Measurements from ENCODE around the gene FAM83G. TPM values are rescaled to one million over a fixed set of nuclear protein-coding genes. Genes with fewer than 3 reads are reported as not detected.

Gene FAM83G
- total and polyA plus RNA-seq, 2 experiments from 2014 or later = 14.7 to 25.4 TPM

- DNase-seq (ENCODE audit: low spot score) = no peak
- peaks cover 2% of the 10 kb centered on the region for H4K20me1 ChIP-seq (ENCODE audit: insufficient read depth, poor library complexity, severe bottlenecking)
- H3K27ac ChIP-seq = peak overlapping the region; percentile 60
- WGBS (ENCODE audit: low lambda C conversion rate, missing lambda C conversion rate) = 81% methylated on average over 2 of the region's 2 CpGs
- no peaks in the 10 kb centered on the region for H3K9me2 ChIP-seq (replicated peaks; ENCODE audit: insufficient read depth)
- H3K79me2 ChIP-seq = peaks cover 20% of the 10 kb centered on the region
- H3K4me2 ChIP-seq = no peak overlapping the region
- no peaks in the 10 kb centered on the region for H3K9me3 ChIP-seq (ENCODE audit: low read depth)
- no peak for TF ChIP-seq EZH2 (IDR thresholded peaks at IDR 0.05; ENCODE audit: borderline replicate concordance)
- no peak for TF ChIP-seq EZH2phosphoT487 (IDR thresholded peaks at IDR 0.05; ENCODE audit: low read depth, severe bottlenecking, unreplicated experiment)
- H2AFZ ChIP-seq = no peak overlapping the region
- H3K4me3 ChIP-seq = no peak overlapping the region
- peaks cover 23% of the 10 kb centered on the region for H3K4me1 ChIP-seq (ENCODE audit: insufficient read depth)
- no peaks in the 10 kb centered on the region for H3K36me3 ChIP-seq (replicated peaks; ENCODE audit: insufficient read depth, low read depth)
- no peaks in the 10 kb centered on the region for H3K27me3 ChIP-seq
Measured at GRCh38 chr17:18921485-18921884, 83.1 kb downstream of the FAM83G start.

GRCh38 chr17:18920911-18921441, 83.6 kb downstream of the FAM83G start:
- Histone ChIP-seq H3K4me2 (no peak overlapping the region), H3K4me1 (ENCODE audit: insufficient read depth) (peaks cover 23% of the 10 kb centered on the region), H3K9me3 (ENCODE audit: low read depth) (no peaks in the 10 kb centered on the region), H3K36me3 (replicated peaks; ENCODE audit: insufficient read depth, low read depth) (no peaks in the 10 kb centered on the region), H3K27me3 (no peaks in the 10 kb centered on the region), H3K9me2 (replicated peaks; ENCODE audit: insufficient read depth) (no peaks in the 10 kb centered on the region), H3K4me3 (no peak overlapping the region), H3K79me2 (peaks cover 20% of the 10 kb centered on the region), H4K20me1 (ENCODE audit: insufficient read depth, poor library complexity, severe bottlenecking) (peaks cover 2% of the 10 kb centered on the region), H3K27ac (peak overlapping the region; percentile 60), H2AFZ (no peak overlapping the region)
- TF ChIP-seq EZH2 (IDR thresholded peaks at IDR 0.05; ENCODE audit: borderline replicate concordance) (no peak), EZH2phosphoT487 (IDR thresholded peaks at IDR 0.05; ENCODE audit: low read depth, severe bottlenecking, unreplicated experiment) (no peak), CTCF (IDR thresholded peaks at IDR 0.05; ENCODE audit: poor library complexity) (no peak)
- DNase-seq (ENCODE audit: low spot score) = no peak
- WGBS (ENCODE audit: low lambda C conversion rate, missing lambda C conversion rate) = 49% methylated on average over 6 of the region's 6 CpGs

GRCh38 chr17:18919963-18920362, 84.6 kb downstream of the FAM83G start:
- peaks cover 2% of the 10 kb centered on the region for H4K20me1 ChIP-seq (ENCODE audit: insufficient read depth, poor library complexity, severe bottlenecking)
- TF ChIP-seq EZH2phosphoT487 (IDR thresholded peaks at IDR 0.05; ENCODE audit: low read depth, severe bottlenecking, unreplicated experiment) (no peak), EZH2 (IDR thresholded peaks at IDR 0.05; ENCODE audit: borderline replicate concordance) (no peak), CTCF (IDR thresholded peaks at IDR 0.05; ENCODE audit: poor library complexity) (no peak)
- no peak overlapping the region for H3K4me3 ChIP-seq
- H3K36me3 ChIP-seq (replicated peaks; ENCODE audit: insufficient read depth, low read depth) = no peaks in the 10 kb centered on the region
- H3K9me3 ChIP-seq (ENCODE audit: low read depth) = no peaks in the 10 kb centered on the region
- WGBS (ENCODE audit: low lambda C conversion rate, missing lambda C conversion rate) = 76% methylated on average over 6 of the region's 6 CpGs
- DNase-seq (ENCODE audit: low spot score) = peak; percentile 40
- H3K4me1 ChIP-seq (ENCODE audit: insufficient read depth) = peaks cover 23% of the 10 kb centered on the region
- peaks cover 20% of the 10 kb centered on the region for H3K79me2 ChIP-seq
- no peak overlapping the region for H2AFZ ChIP-seq
- H3K4me2 ChIP-seq = no peak overlapping the region
- H3K9me2 ChIP-seq (replicated peaks; ENCODE audit: insufficient read depth) = no peaks in the 10 kb centered on the region
- no peaks in the 10 kb centered on the region for H3K27me3 ChIP-seq
- peak overlapping the region; percentile 68 for H3K27ac ChIP-seq

Small RNA genes lying within 50 kb of the gene (small RNA-seq; reads per million reads assigned to genes)
- gene AC090286.3 (not detected), gene RF00324 (not detected)

Other genes starting within 250 kb of the FAM83G start
- 69.0 and 70.0 TPM in 2 replicates for gene TVP23B, start 223.6 kb downstream of the FAM83G start, total RNA-seq
- 51.6 and 57.2 TPM in 2 replicates for gene TVP23B, start 223.6 kb downstream of the FAM83G start, polyA plus RNA-seq
- gene PRPSAP2, start 146.6 kb downstream of the FAM83G start, total RNA-seq = 49.8 and 55.7 TPM in 2 replicates
- 25.0 and 32.1 TPM in 2 replicates for gene PRPSAP2, start 146.6 kb downstream of the FAM83G start, polyA plus RNA-seq
- not detected in 2 replicates for gene SLC5A10, start 52.6 kb downstream of the FAM83G start, total RNA-seq
- 0.22 TPM in 1 of 2 replicates, not detected in the other for gene SLC5A10, start 52.6 kb downstream of the FAM83G start, polyA plus RNA-seq
- 1.3 TPM in 1 of 2 replicates, not detected in the other for gene GRAP, start 42.2 kb upstream of the FAM83G start, total RNA-seq
- 0.54 and 0.81 TPM in 2 replicates for gene GRAP, start 42.2 kb upstream of the FAM83G start, polyA plus RNA-seq
- gene GRAPL, start 122.8 kb upstream of the FAM83G start, total RNA-seq = not detected in 2 replicates
- not detected in 2 replicates for gene GRAPL, start 122.8 kb upstream of the FAM83G start, polyA plus RNA-seq
- gene EPN2, start 232.6 kb upstream of the FAM83G start, total RNA-seq = 19.0 and 19.9 TPM in 2 replicates
- 35.9 and 48.2 TPM in 2 replicates for gene EPN2, start 232.6 kb upstream of the FAM83G start, polyA plus RNA-seq

Data from hepatocyte (in vitro differentiated cells).